Amygdala (tissue), 56 donors: ENCODE data around the gene SYCP2.
A peak's percentile ranks its signal among the peaks of the same experiment; 100 is the strongest.

Experiments used
- DNase-seq, 56 donors: peaks; one replicate each; lab custom pipeline; 2025; lab: John Stamatoyannopoulos, UW

SYCP2 gene

DNA sequence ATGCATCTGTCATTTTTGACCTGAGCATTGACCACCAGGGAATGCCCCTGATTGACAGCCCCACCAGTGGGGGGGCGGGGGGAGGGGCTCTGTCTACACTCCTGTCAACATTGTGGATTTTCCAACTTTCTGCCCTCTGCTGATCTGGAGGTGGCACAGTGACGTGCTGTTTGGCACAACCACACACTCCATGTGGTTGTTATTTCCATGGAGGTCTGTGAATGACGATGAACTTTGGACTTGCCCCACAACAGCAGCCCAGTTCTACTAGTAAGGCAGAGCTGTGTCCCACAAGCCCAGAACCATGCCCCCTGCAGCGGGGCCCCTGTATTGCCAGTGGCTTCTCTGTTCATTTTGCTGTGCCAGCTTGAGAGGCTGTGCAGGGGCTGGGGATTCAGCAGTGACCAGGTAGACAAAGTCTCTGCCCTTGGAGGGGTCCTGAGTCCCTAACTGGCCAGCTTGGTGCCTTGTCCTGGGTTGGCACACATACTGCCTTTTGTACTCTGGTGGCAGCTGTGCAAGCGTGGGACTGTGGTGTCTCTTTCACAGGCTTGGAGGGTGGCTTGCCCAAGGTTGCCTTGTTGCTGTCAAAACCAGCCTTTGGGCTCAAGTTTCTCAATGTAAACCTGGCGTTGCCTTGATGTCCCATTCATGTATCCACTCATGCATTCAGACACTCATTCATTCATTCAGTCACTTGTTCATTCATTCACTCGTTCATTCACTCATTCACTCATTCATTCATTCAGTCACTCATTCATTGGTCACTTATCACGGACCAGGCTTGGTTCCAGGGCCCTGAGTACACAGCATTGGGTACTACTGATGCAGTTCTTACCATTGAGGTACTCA is 108.5 kb downstream of the SYCP2 start:
- DNase-seq = no peak

DNA sequence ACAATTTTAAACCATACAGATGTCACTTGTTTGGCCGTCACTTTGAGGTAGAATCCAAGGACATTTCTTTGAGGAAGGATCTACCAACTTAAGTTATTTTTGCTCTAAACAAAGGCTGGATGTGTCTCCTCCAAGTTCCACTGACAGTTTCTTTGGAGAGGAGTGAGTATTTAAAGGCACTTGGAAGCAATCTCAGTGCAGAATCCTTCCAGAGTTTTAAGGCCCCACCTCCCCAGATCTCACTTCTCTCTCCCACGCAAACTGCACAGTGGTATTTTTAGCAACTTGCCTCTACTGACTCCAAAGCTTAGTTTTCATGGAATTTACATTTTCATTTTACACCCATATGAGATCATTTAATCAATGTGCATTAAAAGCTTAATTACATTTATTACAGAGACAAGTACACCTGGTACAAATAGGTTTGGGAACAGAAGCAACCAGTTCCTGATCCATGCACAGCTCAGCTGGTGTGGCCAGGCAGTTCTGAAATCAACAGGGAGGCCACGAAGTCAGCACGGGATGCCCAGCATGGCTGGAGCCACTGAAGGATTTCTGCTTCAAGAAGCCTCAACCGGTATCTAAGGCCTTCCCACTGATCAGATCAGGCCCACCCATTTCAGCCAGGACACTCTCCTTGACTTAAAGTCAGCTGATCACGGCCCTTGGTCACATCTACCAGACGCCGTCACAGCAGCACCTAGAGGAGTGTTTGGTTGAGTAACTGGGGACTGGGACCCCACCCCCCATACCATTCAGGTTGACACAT is 109.8 kb downstream of the SYCP2 start:
- DNase-seq = peak in 1 of 56 donors; percentile 31

DNA sequence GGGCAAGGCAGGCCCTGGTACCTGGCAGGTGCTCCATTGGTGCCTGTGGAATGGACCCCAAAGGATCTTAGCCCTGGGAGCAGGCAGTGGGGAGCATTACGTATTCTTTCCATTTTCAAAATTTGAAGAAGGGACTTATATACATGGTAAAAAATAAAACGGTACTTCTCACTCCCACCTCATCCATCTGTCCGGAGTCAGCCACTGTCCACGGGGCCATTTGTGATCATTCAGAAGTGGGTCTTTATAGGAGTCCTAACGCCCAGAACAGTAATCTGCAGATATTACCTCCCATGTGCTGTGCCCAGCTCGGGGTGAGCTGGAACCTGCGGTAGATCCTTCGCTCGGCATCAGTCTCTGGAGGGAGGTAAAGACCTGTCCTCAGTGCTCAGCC is 110.4 kb downstream of the SYCP2 start:
- DNase-seq = no peak

GRCh38 chr20:59822291-59823029 is 111.0 kb downstream of the SYCP2 start:
- DNase-seq = no peak

DNA sequence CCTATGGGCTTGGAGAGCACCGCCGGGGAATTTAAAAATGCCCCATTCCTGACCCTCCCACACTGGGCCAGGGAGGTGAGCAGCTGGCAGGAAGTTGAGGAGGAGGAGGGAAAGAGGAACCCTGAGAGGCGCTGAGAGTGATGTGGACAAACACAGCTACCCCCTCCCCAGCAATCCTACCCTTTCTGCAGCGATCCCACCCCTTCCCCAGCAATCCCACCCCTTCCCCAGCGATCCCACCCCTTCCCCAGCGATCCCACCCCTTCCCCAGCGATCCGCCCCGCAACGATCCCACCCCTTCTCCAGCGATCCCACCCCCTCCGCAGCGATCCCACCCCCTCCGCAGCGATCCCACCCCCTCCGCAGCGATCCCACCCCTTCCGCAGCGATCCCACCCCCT is 111.6 kb downstream of the SYCP2 start:
- DNase-seq = no peak

- DNase-seq = no peak
These were observed 112.2 kb downstream of the SYCP2 start for GRCh38 chr20:59821201-59821600.

- DNase-seq = peak in 39 of 56 donors; percentile 19 to 84 (median 51)
These were observed 113.0 kb downstream of the SYCP2 start for GRCh38 chr20:59820204-59821041.

DNA sequence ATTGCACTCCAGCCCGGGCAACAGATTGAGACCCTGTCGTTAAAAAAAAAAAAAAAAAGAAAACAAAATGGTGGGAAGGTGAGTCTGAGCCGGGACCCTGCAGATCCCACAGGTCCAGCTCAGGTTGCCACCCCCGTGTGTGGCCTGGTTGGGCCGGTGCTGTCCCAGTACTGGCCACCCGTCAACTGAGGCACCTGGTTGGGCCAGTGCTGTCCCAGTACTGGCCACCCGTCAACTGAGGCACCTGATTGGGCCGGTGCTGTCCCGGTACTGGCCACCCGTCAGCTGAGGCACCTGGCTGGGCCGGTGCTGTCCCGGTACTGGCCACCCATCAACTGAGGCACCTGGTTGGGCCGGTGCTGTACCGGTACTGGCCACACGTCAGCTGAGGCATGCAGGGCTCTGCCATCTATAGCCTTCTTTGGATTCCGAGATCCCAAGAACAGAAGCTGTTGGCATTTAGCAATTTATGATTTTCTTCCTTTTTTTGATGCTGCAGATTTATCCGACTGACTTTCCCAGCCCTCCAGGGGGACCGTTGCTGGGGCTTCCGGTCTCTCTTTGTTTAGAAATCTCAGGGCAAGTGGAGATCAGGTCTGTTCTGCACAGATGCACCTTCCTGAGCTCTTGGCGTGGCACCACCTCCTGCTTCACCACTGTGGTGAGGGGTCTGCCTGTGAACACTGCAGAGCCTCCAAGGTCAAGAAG is 113.8 kb downstream of the SYCP2 start:
- DNase-seq = no peak

DNA sequence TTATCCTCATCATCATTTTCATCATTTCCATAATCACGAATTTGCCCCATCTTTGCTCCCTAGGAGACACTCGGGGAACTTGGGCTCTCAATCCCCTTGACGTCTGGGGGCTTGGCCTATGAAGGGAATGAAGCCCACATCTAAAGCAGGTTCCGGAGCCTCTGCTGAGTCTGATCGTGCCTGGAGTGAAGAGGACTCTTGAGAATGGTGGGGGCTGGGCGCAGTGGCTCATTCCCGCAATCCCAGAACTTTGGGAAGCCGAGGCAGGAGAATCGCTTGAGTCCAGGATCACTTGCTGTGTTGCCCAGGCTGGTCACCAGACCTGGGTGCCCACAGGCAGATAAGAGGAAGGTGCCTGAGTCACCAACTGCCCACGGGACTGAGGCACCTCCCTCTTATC is 114.5 kb downstream of the SYCP2 start:
- no peak for DNase-seq

DNA sequence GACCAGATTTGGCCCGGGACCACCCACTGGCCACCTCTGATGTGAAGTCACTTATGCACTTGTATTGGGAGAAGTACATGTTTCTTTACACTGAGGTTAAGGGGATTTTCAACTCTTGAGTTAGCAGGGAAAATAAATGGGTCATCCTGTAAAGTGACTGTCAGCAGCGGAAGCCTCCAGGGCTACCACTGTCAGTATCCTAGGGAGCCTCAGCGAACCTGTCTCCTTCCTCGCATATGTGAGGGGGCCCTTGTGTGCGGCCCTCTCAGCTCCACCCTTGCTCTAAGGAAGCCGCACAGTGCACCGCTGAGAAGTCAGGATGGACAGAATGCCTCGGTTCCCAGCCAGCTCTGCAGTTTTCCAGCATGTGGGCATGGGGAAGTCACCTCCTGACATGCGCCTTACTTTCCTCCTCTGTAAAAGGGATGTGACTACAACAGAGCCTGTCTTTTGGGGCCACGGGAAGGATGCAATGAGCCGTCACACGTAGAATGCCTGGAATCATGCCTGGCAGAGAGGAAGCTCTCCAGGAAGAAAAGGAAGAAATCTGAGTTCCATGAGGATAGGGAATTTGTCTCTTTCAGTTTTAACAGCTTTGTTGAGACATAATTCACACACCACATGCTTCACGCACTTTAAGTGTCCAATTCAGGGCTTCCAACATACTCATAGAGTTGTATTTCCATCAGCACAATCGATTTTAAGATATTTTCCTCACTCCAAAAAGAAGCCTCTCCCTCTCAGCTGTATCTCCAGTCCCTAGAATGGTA is 115.4 kb downstream of the SYCP2 start:
- DNase-seq = no peak

DNA sequence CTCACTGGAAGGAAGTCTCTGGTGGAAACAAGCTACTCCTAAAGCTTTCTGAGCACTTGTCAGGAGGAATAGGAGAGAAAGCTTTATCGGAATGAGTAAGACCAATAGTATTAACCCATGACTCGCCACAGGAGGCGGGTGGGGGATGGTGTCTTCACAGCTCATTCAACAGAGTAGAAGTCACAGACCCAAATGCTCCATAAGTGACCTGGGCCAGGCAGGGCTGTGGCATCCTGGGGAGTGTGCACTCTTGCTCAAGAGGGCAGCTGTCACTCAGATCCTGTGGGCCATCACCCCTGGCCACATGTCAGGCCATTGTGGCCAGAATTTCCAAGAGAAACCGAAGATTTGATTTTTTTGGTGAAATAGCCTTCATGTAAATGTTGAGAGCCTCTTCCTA is 116.0 kb downstream of the SYCP2 start:
- DNase-seq = no peak

GRCh38 chr20:59816146-59816738 is 117.2 kb downstream of the SYCP2 start:
- no peak for DNase-seq

GRCh38 chr20:59814840-59815340 is 118.5 kb downstream of the SYCP2 start:
- DNase-seq = no peak

DNA sequence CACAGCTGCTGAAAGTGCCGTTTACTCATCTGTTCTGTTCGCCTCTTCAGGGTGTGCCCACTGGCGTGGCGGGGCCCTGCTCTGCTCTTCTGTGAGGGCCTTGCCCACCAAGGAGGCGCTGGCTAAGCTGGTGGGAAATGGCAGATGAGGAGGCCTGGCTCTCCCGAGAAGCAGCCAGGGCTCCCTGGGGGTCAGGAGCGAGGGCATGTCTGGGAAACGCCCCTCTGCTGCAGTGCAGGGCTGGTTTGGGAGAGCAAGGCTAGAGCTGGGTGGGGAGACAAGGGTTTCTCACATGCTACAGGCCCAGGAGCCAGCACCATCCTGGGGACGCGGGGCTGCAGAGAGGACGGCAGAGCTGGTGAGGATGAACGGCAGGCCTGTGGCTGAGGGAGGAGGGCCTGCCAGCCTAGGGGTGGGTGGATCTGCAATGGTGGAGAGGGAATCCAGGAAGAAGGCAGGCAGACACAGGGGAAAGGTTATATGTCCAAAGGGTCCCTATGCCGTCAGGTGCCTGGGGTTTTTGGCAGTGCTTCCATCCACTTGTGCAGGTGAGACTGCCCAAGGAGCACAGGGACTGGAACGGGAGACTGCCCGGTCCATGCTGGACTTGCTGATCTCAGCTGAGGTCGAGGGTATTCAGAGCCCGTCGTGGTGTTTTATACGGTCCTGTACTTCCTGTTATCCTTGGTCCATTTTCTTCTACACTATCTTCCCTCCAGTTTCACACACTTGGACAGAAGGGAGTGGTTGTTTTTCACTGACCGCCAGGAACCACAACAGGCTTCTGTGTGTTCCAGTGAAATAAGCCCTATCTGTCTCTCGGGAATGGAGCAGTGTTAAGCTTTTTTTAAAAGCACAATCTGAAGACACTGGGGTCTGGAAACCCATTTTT is 119.2 kb downstream of the SYCP2 start:
- DNase-seq = no peak
